NCI-H2171 (cell line): ENCODE measurements around the gene MIOS.
"Not testable (repeated sequence)": the region's sequence is repeated elsewhere in the genome, so short reads cannot be mapped to it uniquely, and the experiment has no call there.

ENCODE experiments used
- DNase-seq: peaks from one replicate; lab custom pipeline; 2025; lab: John Stamatoyannopoulos, UW

MIOS gene

GRCh38 chr7:7554649-7555575 lies 11.8 kb upstream of the MIOS start:
- DNase-seq: peak; percentile 12

- no peak for DNase-seq
Observed at GRCh38 chr7:7556852-7557251, 9.8 kb upstream of the MIOS start.

- DNase-seq: no peak
Observed at GRCh38 chr7:7557252-7557651, 9.4 kb upstream of the MIOS start.

GRCh38 chr7:7561591-7561990 lies 5.1 kb upstream of the MIOS start:
- not testable (repeated sequence) for DNase-seq

- no peak for DNase-seq
Observed at GRCh38 chr7:7562736-7563135, 3.9 kb upstream of the MIOS start.

GRCh38 chr7:7563269-7563668 lies 3.4 kb upstream of the MIOS start:
- no peak for DNase-seq

- DNase-seq: no peak
Observed at GRCh38 chr7:7563813-7564212, 2.9 kb upstream of the MIOS start.

- no peak for DNase-seq
Observed at GRCh38 chr7:7564323-7564780, 2.3 kb upstream of the MIOS start.

GRCh38 chr7:7565018-7565680 lies 1.5 kb upstream of the MIOS start:
- no peak for DNase-seq

- DNase-seq: no peak
Observed at GRCh38 chr7:7565746-7566650, 686 bp upstream of the MIOS start.

GRCh38 chr7:7567898-7568531 lies 1.3 kb downstream of the MIOS start:
- DNase-seq: no peak

GRCh38 chr7:7568553-7568952 lies 1.9 kb downstream of the MIOS start:
- DNase-seq: no peak

GRCh38 chr7:7569081-7569527 lies 2.4 kb downstream of the MIOS start:
- DNase-seq: no peak

GRCh38 chr7:7569615-7570014 lies 2.9 kb downstream of the MIOS start:
- no peak for DNase-seq

- DNase-seq: no peak
Observed at GRCh38 chr7:7570584-7570983, 3.9 kb downstream of the MIOS start.

- DNase-seq: no peak
Observed at GRCh38 chr7:7573701-7574100, 7.0 kb downstream of the MIOS start.

- DNase-seq: no peak
Observed at GRCh38 chr7:7576344-7576743, 9.7 kb downstream of the MIOS start.

GRCh38 chr7:7577888-7578287 lies 11.2 kb downstream of the MIOS start:
- DNase-seq: no peak

- no peak for DNase-seq
Observed at GRCh38 chr7:7579638-7580037, 13.0 kb downstream of the MIOS start.

GRCh38 chr7:7581531-7582179 lies 15.0 kb downstream of the MIOS start:
- DNase-seq: no peak

GRCh38 chr7:7582596-7582995 lies 15.9 kb downstream of the MIOS start:
- DNase-seq: no peak
